GM18870 (cell line): ENCODE measurements around the gene ELL2.
"Not testable (repeated sequence)": the region's sequence is repeated elsewhere in the genome, so short reads cannot be mapped to it uniquely, and the experiment has no call there.

Experiments
- ATAC-seq: cut with Tn5 transposase; IDR thresholded peaks from one replicate; pipeline ENCODE4 v1.9.1; 2021; ENCODE audit warnings: moderate library complexity; ENCODE audit not compliant: unreplicated experiment

Gene ELL2

GRCh38 chr5:95910521-95910920, 51.1 kb downstream of the ELL2 start:
- no peak for ATAC-seq

- no peak for ATAC-seq
Observed at GRCh38 chr5:95909738-95910137, 51.9 kb downstream of the ELL2 start.

- no peak for ATAC-seq
Observed at GRCh38 chr5:95908799-95909198, 52.9 kb downstream of the ELL2 start.

- no peak for ATAC-seq
Observed at GRCh38 chr5:95907740-95908706, 53.6 kb downstream of the ELL2 start.

- ATAC-seq = no peak
Observed at GRCh38 chr5:95907067-95907705, 54.5 kb downstream of the ELL2 start.

GRCh38 chr5:95906398-95906797, 55.3 kb downstream of the ELL2 start:
- not testable (repeated sequence) for ATAC-seq

GRCh38 chr5:95904827-95905226, 56.8 kb downstream of the ELL2 start:
- ATAC-seq = no peak

- ATAC-seq = no peak
Observed at GRCh38 chr5:95903838-95904237, 57.8 kb downstream of the ELL2 start.

- no peak for ATAC-seq
Observed at GRCh38 chr5:95901676-95902627, 59.7 kb downstream of the ELL2 start.

- no peak for ATAC-seq
Observed at GRCh38 chr5:95900383-95900958, 61.2 kb downstream of the ELL2 start.

- no peak for ATAC-seq
Observed at GRCh38 chr5:95899829-95900228, 61.8 kb downstream of the ELL2 start.

- no peak for ATAC-seq
Observed at GRCh38 chr5:95899006-95899405, 62.6 kb downstream of the ELL2 start.

- no peak for ATAC-seq
Observed at GRCh38 chr5:95895771-95896170, 65.9 kb downstream of the ELL2 start.

GRCh38 chr5:95895251-95895650, 66.4 kb downstream of the ELL2 start:
- no peak for ATAC-seq

GRCh38 chr5:95892784-95893354, 68.8 kb downstream of the ELL2 start:
- ATAC-seq = no peak

- ATAC-seq = no peak
Observed at GRCh38 chr5:95891499-95891898, 70.2 kb downstream of the ELL2 start.

GRCh38 chr5:95889076-95889475, 72.6 kb downstream of the ELL2 start:
- ATAC-seq = no peak

GRCh38 chr5:95887977-95888376, 73.7 kb downstream of the ELL2 start:
- ATAC-seq = no peak

GRCh38 chr5:95886340-95887044, 75.2 kb downstream of the ELL2 start:
- ATAC-seq = no peak

- ATAC-seq = no peak
Observed at GRCh38 chr5:95884511-95884910, 77.1 kb downstream of the ELL2 start.
